Osteoblast (primary cell): ENCODE measurements around the gene TTLL13. TPM values are rescaled to one million over a fixed set of nuclear protein-coding genes. Genes with fewer than 3 reads are reported as not detected.

ENCODE experiments used
- DNase-seq: peaks from one replicate; pipeline ENCODE4 v3.0.0; 2011; ENCODE audit warnings: low spot score, mixed read lengths; ENCODE audit not compliant: insufficient read length; ENCODE audit errors: missing footprints
- H2AFZ ChIP-seq: 2 replicates; pipeline ENCODE4 v1.6.0; 2011; ENCODE audit warnings: mild to moderate bottlenecking, low read length
- H3K27ac ChIP-seq: 2 replicates; pipeline ENCODE4 v1.5.1; 2011; ENCODE audit warnings: mild to moderate bottlenecking, low read depth, low read length, moderate library complexity
- H3K27me3 ChIP-seq: 2 replicates; pipeline ENCODE4 v1.6.0; 2012; ENCODE audit warnings: mild to moderate bottlenecking, control low read depth, inconsistent platforms, low read length, moderate library complexity; ENCODE audit not compliant: insufficient read depth
- H3K36me3 ChIP-seq: 2 replicates; pipeline ENCODE4 v1.5.1; 2011; ENCODE audit warnings: mild to moderate bottlenecking, low read length, control low read depth, moderate library complexity; ENCODE audit not compliant: insufficient read depth
- H3K4me1 ChIP-seq: 2 replicates; pipeline ENCODE4 v1.5.1; 2011; ENCODE audit warnings: mild to moderate bottlenecking, low read length, control low read depth, moderate library complexity; ENCODE audit not compliant: insufficient read depth
- H3K4me2 ChIP-seq: 2 replicates; pipeline ENCODE4 v1.6.0; 2011; ENCODE audit warnings: mild to moderate bottlenecking, low read length; ENCODE audit not compliant: insufficient read depth
- H3K4me3 ChIP-seq: fragments of 200-600 bp; sonication (generic); 3 replicates; pipeline ENCODE4 v1.5.1; 2012; ENCODE audit warnings: mild to moderate bottlenecking, low read length, inconsistent platforms; ENCODE audit not compliant: insufficient read depth
- H3K79me2 ChIP-seq: 2 replicates; pipeline ENCODE4 v1.6.0; 2012; ENCODE audit warnings: mild to moderate bottlenecking, low read length, control low read depth, inconsistent platforms; ENCODE audit not compliant: insufficient read depth
- H3K9me3 ChIP-seq: 2 replicates; pipeline ENCODE4 v1.5.1; 2011; ENCODE audit warnings: low read depth, low read length, control low read depth
- H4K20me1 ChIP-seq: 2 replicates; pipeline ENCODE4 v1.6.0; 2012; ENCODE audit warnings: mild to moderate bottlenecking, low read length, control low read depth; ENCODE audit not compliant: insufficient read depth
- total RNA-seq: library from RNA; depleted of rRNA; stranded (reverse); fragments of >200 nt; gene quantifications from 2 replicates; pipeline ENCODE4 v1.2.3, GENCODE V29; 2012
- TF ChIP-seq, protein P1 (sequence below): IDR thresholded peaks from 2 replicates; pipeline ENCODE4 v1.5.1; 2011; ENCODE audit warnings: mild to moderate bottlenecking, low read depth, low read length, moderate library complexity; ENCODE audit errors: extremely low read depth

Gene TTLL13
- total RNA-seq, 1 donor = under 0.01 TPM

DNA sequence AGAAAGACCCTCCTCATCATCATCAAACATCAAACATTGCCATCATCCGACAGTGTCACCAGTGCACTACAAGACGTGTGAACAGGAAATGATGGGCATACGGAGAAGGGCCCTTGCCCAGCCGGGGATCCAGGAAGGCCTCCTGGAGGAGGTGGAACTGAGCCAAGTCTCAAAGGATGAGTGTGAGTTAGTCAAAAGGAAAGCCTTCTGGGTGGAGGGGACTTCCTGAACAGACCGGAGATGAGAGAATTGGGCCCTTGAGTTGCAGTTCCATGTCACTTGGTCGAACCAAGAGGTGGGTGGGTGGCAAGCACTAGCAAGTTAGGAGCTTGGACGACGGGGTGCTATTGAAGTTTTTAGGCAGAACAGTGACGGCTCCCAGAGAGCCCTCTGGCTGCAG lies 39.8 kb upstream of the TTLL13 start:
- Histone ChIP-seq H2AFZ (no peak overlapping the region), H3K36me3 (no peaks in the 10 kb centered on the region), H3K9me3 (no peaks in the 10 kb centered on the region), H3K79me2 (no peaks in the 10 kb centered on the region), H3K4me1 (peaks cover 9% of the 10 kb centered on the region), H3K27ac (no peak overlapping the region), H3K27me3 (no peaks in the 10 kb centered on the region), H3K4me3 (no peak overlapping the region), H3K4me2 (no peak overlapping the region), H4K20me1 (peaks cover 3% of the 10 kb centered on the region)
- peak; percentile 32 for DNase-seq
- TF ChIP-seq, protein P1, sequence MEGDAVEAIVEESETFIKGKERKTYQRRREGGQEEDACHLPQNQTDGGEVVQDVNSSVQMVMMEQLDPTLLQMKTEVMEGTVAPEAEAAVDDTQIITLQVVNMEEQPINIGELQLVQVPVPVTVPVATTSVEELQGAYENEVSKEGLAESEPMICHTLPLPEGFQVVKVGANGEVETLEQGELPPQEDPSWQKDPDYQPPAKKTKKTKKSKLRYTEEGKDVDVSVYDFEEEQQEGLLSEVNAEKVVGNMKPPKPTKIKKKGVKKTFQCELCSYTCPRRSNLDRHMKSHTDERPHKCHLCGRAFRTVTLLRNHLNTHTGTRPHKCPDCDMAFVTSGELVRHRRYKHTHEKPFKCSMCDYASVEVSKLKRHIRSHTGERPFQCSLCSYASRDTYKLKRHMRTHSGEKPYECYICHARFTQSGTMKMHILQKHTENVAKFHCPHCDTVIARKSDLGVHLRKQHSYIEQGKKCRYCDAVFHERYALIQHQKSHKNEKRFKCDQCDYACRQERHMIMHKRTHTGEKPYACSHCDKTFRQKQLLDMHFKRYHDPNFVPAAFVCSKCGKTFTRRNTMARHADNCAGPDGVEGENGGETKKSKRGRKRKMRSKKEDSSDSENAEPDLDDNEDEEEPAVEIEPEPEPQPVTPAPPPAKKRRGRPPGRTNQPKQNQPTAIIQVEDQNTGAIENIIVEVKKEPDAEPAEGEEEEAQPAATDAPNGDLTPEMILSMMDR = no peak

DNA sequence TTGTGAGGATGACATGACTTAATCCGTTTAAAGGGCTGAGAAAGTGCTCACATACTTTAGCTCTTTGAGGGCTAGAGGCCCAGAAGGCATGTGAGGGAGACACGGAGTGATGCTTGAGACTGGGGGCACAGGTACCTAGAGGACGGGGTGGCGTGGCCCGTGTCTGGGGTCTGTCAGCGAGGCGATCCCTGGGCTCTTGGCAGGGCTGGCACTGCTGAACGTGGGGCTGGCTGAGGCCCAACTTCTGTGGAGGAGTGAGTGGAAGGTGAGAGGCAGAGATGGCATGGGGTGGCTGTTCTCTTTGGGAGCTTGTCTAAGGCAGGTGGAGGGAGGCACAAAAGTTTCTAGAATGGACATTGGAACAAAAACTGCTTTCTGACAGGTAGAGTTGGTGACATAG lies 38.8 kb upstream of the TTLL13 start:
- no peak overlapping the region for H3K27ac ChIP-seq
- H4K20me1 ChIP-seq = no peaks in the 10 kb centered on the region
- H3K4me2 ChIP-seq = no peak overlapping the region
- no peaks in the 10 kb centered on the region for H3K79me2 ChIP-seq
- no peaks in the 10 kb centered on the region for H3K9me3 ChIP-seq
- DNase-seq = no peak
- H3K4me3 ChIP-seq = no peak overlapping the region
- peaks cover 9% of the 10 kb centered on the region for H3K4me1 ChIP-seq
- H3K27me3 ChIP-seq = no peaks in the 10 kb centered on the region
- no peak overlapping the region for H2AFZ ChIP-seq
- TF ChIP-seq, protein P1 = no peak
- no peaks in the 10 kb centered on the region for H3K36me3 ChIP-seq

DNA sequence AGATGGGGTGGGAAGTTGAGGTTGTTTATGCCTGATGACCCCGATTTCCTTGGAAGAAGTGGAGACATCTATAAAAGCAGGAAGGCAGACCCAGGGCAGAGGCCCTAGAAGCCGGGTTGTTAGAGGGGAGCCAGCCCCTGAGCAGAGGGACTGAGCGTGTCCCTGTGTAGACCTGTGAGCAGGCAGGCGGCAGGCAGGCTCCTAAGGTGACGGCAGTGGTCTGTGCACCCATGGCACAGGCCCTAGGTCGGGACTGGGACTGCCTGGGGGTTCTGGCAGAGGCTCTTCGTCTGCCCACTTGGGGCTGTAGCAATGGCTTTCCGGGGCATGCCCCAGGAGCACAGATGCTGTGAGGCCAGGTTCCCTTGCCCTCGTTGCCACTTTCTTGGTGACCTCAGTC lies 38.3 kb upstream of the TTLL13 start:
- Histone ChIP-seq H3K4me2 (no peak overlapping the region), H3K27me3 (no peaks in the 10 kb centered on the region), H2AFZ (peak overlapping the region; percentile 59), H3K79me2 (no peaks in the 10 kb centered on the region), H3K4me3 (no peak overlapping the region), H3K36me3 (no peaks in the 10 kb centered on the region), H4K20me1 (no peaks in the 10 kb centered on the region), H3K27ac (no peak overlapping the region), H3K4me1 (peaks cover 9% of the 10 kb centered on the region), H3K9me3 (no peaks in the 10 kb centered on the region)
- TF ChIP-seq, protein P1 = no peak
- peak; percentile 52 for DNase-seq

GRCh38 chr15:90211440-90212143 lies 37.8 kb upstream of the TTLL13 start:
- Histone ChIP-seq H3K4me1 (peaks cover 9% of the 10 kb centered on the region), H3K36me3 (no peaks in the 10 kb centered on the region), H3K4me2 (peak overlapping the region; percentile 23), H4K20me1 (no peaks in the 10 kb centered on the region), H3K79me2 (no peaks in the 10 kb centered on the region), H2AFZ (peak overlapping the region; percentile 59), H3K27me3 (no peaks in the 10 kb centered on the region), H3K4me3 (no peak overlapping the region), H3K27ac (no peak overlapping the region), H3K9me3 (no peaks in the 10 kb centered on the region)
- TF ChIP-seq, protein P1 = no peak
- DNase-seq = peak; percentile 96
